Ammon's horn (tissue), 1 donor: ENCODE data around the gene NPL.
A peak's percentile ranks its signal among the peaks of the same experiment; 100 is the strongest.

ENCODE experiments used
- DNase-seq: peaks from one replicate; pipeline ENCODE4 v3.0.0-alpha.2; 2016; ENCODE audit warnings: low spot score

The NPL gene

DNA sequence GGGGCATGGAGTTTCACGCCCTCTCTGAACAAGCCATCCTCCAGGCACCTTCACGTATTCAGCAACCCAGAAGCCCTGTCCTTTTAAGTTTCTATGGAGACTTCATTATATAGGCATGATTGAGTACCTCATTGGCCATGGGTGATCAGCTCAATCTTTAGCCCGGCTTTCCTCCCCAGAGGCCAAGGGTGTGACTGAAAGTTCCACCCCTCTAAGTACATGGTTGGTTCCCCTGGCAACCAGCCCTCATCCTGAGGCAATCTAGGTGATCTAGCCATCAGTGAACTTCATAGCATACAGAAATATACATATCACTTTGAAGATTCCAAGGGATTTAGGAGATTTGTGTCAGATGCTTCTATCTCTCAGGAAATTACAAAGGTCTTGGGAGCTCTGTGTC is 28.2 kb downstream of the NPL start:
- DNase-seq: no peak

DNA sequence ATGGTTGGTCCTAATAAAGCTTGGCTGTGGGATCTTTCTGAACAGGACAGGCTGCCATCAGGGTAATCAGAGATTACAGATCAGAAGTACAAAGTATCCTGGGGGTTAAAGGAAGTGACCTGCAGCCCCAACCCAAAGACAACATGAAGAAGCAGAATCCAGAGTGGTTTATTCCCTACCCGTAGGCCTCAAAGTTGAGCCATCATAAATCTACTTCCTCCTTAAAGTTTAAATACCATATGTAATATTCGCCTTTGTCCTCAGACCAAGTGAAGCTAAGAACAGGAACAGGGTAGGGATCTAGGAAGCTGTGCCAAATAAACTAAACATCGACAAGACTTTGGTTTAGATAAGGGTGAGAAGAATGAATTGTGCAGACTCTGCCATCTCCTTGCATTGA is 33.6 kb downstream of the NPL start:
- no peak for DNase-seq

DNA sequence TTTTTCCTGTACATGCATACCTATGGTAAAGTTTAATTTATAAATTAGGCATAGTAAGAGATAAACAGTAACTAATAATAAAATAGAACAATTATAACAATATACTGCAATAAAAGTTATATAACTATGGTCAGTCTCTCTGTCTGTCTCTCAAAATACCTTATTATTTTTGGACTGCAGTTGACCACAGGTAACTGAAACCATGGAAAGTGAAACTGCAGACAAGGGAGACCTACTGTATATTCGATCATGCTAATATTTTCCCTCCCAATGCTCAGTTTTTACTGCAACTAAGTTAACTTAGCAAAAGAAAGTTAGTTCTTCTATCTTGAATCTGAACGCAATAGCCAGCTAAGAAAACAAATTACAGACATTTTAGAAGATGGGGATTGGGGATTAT is 37.3 kb downstream of the NPL start:
- no peak for DNase-seq

DNA sequence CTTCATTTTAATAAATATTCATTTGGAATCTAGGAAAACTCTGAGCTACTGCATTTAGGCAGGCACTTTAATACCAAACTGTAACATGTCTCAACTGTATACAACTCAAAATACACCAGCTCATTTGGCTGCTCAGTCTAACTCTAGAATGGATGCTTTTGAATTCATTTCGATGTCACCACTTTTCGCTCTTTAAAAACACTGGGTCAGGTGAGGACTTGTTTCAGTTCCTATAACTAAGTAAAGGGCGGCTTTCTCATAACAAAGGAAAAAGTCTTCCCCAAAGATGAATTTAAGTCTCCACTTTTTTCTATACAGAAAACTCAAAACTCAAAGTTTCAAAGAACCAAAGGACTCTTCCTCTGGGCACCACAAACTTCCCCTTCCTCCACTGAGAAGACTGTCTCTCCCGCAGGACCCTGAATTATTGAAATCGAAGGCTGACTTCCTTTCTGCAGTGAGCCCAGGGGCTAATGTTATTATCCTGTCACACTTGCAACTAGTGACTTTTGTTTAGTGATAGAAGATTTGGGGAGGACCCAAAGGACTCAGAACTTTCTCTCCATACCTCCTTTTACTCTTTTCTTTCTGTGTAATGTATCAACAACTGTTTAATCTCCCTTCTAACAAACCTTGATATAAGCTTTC is 39.8 kb downstream of the NPL start:
- no peak for DNase-seq

DNA sequence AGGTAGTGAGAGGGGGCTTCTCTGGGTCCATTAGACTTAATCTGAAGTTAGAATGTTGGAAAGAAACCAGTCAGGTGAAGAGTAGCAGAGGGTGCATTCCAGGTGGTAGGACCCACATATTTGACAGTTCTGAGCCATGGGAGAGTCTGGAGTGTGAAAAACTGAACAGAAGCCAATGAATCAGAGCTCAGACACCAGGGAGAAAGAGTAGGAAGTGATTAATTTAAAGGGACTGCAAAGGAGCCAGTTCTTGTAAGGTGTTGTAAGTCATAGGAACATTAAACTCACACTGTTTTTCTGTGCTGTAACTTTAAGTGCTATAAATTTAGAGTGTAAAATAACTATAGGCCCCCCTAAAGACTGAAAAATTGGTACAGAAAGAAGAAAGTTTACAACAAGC is 43.7 kb downstream of the NPL start:
- DNase-seq: no peak

DNA sequence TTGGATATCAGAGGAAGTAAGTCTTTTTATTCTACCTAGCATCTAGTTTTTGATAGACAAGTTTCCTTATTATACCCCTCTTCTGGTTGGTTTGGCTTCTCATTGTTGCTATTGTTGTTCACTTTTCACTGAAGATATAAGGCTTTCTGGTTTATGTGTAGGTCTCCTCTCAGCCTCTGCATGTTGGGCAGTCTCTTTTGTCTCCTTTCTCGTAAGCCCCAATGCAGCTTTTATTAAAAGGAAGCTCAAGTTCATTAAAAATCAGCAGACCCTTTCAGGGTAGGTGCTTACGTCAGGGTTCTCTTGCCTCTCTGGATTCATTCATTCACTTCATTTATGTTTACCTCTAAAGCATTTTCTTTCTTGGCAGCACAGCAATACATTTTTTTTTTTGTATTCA is 44.8 kb downstream of the NPL start:
- no peak for DNase-seq

DNA sequence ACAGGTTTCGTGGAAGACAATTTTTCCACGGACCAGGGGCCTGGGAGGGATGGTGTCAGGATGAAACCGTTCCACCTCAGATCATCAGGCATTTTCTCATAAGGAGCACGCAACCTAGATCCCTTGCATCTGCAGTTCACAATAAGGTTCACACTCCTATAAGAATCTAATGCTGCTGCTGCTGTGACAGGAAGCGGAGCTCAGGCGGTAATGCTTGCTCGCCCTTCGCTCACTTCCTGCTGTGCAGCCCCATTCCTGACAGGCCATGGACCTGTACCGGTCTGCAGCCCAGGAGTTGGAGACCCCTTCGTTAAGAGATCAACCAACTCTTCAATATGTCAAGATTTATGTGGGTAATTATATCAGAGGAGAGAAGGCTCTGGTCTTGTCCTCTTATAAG is 46.2 kb downstream of the NPL start:
- no peak for DNase-seq

DNA sequence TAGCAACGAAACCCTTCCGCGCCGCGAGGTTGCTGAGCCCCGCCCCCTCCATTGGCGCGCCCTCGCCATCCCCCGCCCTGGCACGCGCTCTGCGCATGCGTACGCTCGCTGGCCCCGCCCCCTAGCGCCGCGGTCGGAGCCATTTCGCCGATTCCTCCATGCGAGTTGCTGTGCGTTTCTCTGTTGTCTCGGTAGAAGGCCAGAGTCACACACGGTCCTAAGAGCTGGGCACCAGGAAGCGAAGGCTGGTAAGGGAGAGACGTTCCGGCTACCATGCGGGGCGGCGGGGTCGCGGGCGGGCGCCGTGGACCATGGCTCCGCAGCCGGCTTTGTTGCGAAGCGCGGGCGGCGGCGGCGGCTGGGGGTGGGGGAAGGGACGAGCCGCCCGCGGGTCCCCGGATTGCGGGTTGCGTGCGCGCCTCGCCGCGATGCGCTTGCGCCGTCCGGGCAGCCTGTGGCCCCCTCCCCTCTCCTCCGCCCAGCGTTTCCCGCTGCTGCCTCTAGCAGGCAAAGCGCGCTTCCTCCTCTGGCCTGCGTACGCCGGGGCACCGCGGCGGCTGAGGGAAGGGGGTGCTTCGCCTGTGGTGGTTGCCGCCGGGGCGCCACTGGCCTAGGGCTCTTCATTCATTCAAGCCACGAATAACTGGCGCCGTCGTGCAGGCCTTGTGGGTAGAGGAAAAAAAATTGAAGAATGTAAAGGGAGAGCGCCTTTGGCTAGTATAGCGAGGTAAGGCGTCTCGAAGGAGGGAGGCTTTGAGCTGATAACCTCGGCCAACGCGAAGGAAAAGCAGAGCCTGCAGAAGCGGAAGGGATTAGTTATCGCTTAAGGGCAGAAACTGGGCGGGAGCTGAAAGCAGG is 49.9 kb downstream of the NPL start, which contains the start of gene DHX9:
DHX9 (plus strand) TSS at position 139 of the 858 bp plus-strand sequence. CDS start 3,220 bp downstream, outside the sequence.
- peak; percentile 95 for DNase-seq

DNA sequence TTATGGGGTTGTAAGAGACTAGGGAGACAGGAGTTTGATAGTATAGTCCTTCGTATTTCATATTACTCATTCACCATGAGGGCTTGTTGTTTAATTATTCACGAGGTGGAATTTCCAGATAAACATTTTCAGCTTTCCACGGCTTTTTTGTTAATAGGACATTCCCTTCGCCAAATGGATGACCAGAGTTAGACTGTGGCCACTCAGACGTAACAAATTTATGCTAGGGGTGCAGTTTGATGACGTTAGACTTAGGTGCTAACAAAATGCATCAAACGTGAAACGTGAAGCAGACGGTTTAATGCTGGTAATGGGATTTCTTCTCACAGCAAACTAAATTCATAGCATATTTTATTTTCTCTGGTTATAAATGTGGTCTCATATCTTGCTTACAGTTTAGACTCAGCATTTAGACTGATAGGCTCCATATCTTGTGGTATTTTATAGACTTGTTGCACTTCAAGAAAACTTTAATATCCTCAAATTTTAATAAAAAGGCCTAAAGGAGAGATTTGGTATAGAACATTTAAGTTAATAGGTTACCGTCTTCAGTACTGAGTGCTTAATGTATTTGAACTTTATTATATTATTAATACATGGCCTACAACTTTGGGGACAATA is 51.9 kb downstream of the NPL start:
- DNase-seq: no peak

DNA sequence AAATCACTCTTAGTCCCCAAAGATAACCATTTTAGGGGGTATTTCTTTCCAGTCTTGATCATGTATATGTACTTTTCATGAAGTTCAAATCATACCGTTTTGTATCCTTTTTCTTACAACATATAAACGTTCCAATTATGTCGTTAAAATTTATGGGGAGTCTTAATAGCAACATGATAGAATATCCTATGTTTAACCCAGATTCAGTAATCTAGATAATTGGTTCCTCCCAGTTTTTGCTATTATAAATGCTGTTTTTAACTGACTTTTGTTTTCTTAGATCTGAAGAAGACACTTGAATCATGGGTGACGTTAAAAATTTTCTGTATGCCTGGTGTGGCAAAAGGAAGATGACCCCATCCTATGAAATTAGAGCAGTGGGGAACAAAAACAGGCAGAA is 52.7 kb downstream of the NPL start:
- no peak for DNase-seq

DNA sequence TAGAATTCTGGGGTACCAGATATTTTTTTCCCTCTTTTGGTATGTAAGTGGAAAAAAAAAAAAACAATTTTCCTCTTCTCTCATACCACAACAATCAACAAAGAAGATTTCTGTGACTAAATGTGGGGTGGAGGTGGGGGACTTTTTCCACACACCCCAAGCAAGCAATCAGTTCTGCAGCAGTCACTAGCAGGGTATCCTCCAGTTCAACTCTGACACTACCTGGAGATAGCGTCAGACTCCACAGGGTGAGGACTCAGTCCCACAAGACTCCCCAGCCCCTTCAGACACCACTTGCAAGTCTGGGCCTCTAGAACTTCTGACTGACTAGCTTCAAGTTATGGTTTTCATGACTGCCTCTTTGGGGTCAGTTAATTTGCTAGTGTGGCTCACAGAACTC is 55.8 kb downstream of the NPL start:
- DNase-seq: no peak

DNA sequence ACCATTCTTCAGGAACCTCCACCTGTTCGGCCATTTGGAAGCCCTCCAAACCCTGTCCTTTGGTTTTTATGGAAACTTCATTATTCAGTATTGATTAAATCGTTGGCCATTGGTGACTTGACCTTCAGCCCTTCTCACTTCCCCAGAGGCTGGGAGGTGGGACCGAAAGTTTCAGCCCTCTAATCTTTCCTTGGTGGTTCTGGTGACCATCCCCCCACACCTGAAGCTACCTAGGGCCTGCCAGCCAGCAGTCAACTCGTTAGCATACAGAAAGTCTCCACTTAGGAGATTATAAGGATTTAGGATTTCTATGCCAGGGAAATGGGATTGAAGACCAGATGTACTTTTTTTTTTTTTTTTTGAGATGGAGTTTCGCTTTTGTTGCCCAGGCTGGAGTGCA is 56.3 kb downstream of the NPL start:
- DNase-seq: no peak

DNA sequence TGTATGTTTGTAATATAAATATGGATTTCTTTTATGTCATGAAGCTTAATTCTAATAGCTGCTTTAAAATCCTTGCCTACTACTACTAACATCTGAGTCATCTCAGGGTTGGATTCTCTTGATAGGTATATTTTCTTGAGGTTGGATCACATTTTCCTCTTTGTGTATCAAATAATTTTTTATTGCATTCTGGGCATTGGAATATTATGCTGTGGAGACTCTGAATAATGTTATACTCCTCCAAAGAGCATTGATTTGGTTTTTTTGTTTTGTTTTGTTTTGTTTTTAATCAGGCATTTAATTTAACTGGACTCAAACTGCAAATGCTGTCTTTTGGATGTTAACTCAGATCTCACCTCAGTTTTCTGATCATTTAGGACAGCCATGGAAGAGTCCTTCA is 57.5 kb downstream of the NPL start:
- no peak for DNase-seq

DNA sequence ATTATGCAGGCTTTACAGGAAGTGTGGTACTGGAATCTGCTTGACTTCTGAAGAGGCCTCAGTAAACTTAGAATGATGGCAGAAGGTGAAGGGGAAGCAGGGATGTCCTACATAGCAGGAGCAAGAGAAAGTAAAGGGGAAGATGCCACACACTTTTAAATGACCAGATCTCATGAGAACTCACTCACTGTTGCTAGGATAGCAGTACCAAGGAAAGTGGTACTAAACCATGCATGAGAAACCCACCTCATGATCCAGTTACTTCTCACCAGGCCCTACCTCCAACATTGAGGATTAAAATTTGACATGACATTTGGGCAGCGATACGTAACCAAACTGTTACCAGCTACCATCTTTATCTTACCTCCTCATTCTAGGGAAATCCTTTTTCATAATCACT is 59.2 kb downstream of the NPL start:
- DNase-seq: no peak

DNA sequence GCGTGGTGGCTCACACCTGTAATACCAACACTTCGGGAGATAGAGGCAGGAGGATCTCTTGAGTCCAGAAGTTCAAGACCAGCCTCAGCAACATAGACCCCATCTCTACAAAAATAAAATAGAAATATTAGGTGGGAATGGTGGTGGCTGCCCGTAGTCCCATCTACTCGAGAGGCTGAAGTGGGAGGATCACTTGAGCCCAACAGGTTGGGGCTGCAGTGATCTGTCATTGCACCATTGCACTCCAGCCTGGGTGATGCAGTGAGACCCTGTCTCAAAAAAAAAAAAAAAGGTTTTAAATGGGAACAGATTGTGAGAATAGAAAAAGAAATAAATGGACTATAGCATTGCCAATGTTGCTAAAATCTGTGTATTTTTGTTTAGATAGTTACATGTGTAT is 60.7 kb downstream of the NPL start:
- no peak for DNase-seq

DNA sequence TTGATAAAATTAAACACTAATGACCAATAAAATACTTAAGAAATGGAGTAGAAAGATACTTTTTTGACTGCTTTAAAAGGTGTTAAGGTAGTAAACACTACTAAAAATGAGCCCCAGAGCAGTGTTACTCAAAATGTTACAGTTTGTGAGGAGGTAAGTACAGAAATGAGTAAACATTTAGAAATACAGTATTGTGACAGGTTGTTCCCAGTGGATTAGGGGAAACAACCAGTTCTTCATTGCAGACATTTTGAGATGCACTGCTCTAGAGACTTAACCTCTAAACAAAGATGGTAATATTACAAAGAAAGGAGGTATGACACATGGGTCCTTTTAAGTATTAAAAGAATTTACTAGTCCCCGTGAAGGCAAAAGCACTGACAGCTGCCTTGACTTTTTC is 62.3 kb downstream of the NPL start:
- no peak for DNase-seq

DNA sequence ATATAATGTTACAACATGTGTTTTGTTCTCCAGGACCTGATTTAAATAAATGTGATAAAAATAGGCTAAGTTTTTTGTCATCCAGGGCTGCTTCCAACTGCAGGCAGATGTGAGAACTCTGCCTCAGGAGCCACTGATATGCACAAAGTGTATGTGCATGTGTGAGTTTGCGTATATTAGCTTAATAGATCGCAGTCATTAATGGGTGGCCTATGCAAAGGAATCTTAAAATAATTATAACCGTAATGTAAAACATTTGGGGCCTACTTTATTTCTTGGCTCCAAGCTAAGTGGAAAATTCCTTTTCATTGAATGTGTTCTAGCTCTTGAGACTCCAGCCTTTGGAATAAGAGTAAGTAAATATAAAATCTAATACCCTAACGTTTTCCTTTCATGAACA is 66.3 kb downstream of the NPL start:
- no peak for DNase-seq

DNA sequence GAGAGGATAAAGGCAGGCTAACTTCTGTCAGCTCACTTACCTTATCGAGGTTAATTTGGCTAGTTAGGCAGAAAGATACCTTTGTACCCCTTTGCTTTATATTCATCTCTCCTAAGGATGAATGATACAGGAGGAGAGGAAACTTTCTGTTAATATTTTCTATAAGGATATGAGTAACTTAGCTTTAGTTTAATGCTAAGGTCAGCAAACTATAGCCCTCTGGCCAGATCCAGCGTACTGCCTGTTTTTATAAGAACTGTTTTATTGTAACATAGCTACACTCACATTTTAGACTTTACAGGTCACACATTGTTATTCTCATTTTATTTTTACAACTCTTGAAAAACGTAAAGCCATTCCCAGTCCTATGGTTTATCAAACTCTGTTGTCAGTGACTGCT is 67.6 kb downstream of the NPL start:
- no peak for DNase-seq

DNA sequence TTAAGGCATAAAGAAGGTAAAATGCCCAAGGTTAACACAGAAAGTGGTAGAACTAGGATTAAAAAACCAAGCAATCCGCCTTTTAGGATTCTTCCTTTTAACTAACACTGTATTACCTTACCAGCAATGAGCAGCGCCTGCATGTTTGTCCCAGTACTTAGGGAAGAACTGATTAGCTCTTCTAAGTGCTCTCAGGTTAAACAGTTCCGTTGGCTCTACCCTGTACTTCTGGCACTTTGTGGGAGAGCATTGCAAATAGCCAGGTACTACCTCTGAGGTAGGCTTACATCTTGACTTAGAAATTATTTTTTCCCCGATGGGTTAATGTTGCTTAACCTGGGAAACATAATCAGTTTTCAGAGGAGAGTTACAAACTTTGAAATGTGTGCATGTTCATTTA is 71.1 kb downstream of the NPL start:
- no peak for DNase-seq

DNA sequence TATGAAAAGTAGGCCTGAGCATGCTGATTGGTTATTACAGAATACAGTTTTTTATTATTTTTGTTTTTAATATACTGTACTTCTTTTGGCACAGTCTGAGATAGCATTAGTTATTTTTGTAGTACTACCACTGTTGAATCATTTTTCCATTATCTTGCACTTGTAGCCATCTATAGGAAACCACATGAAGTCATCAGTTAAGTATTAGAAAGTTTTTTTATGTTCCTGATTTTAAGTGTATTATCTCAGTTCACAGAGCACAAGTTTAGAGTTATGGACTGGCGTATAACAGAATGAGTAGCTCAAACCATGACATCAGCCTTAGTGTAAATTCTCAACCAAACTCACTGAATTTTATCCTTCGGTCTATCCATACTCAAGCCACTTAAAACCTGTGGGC is 72.4 kb downstream of the NPL start:
- no peak for DNase-seq

DNA sequence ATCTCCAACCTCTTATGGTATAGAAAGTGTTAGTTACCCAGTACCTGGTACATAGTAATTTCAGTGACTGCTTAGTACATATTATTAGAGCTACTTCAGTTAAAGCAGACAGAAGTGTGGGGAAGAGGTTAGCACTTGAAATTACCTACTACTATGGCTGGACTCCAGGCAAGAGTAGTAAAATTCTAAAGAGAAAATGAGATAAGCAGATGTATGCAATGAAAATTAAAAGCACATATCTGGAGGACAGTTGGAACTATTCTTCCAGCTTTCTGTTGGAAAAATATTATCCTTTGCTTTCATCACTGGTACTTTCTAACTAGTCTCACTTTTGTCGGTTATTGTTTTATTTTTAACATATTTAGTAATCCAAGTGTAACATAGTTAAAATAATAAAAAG is 73.3 kb downstream of the NPL start:
- DNase-seq: no peak

DNA sequence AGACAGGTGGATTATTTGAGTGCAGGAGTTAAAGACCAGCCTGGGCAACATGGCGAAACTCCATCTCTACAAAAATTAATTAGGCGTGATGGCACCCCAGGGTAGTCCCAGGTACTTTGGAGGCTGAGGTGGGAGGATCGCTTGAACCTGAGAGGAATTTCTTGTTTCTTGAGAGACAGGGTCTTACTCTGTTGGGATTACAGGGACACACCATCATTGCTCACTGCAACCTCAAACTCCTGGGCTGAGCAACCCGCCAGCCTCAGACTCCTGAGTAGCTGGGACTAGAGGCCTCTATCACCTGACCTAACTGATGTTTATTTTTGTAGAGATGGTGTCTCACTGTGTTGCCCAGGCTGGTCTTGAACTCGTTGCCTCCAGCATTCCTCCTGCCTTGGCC is 74.4 kb downstream of the NPL start:
- DNase-seq: no peak

DNA sequence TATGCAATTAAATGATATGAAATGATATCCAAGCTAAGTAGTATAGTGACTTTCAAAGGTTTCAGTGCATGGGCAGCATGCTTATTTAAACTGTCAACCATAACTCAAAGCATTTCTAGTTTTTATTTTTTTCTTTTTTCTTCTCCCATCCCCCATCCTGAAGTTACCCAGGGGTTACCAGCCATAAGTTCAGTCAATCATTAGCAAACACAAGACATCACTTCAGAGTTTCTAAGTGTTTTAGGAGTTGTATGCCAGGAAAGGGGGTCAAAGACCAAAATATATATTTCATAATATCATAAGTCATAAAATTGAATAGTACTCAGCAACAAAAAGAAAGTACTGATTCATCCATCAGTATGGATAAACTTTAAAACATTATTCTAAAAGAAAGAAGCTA is 78.3 kb downstream of the NPL start:
- no peak for DNase-seq
